RWPE1 (cell line): ENCODE data around the gene ZNF429.

ENCODE experiments used
- CTCF ChIA-PET: fragments of 350-600 bp; sonication (Branson Sonifier 250); formaldehyde crosslinking; extraction: SDS; loops from one replicate; lab custom pipeline; 2021; lab: Yijun Ruan, JAX
- POLR2A ChIA-PET: fragments of 400-600 bp; formaldehyde crosslinking; extraction: SDS; loops from one replicate; lab custom pipeline; 2020; ENCODE audit warnings: antibody characterized with exemption; ENCODE audit not compliant: low non-redundant PET; lab: Yijun Ruan, JAX
- DNase-seq: peaks from one replicate; pipeline ENCODE4 v3.0.0; 2012; ENCODE audit warnings: low spot score
- H3K27ac ChIP-seq: fragments of 450-650 bp; 2 replicates; pipeline ENCODE4 v1.5.1; 2017
- CTCF ChIP-seq: fragments of 450-650 bp; conservative IDR thresholded peaks from 2 replicates; pipeline ENCODE4 v1.5.1; 2017; ENCODE audit warnings: low read depth, mild to moderate bottlenecking

Gene ZNF429

GRCh38 chr19:21580818-21581217 lies 75.4 kb downstream of the ZNF429 start:
- POLR2A ChIA-PET, result no interaction called here
- no peak for TF ChIP-seq CTCF
- H3K27ac ChIP-seq, result no peak overlapping the region
- DNase-seq, result no peak
- CTCF ChIA-PET, result interaction anchor here (0.8 kb wide), 2 partner anchors 10 to 1326 kb away, joined by 3 to 4 read pairs; no protein-coding TSS in a partner anchor

- ChIA-PET CTCF (no interaction called here), POLR2A (no interaction called here)
- H3K27ac ChIP-seq, result no peak overlapping the region
- TF ChIP-seq CTCF, result no peak
- DNase-seq, result no peak
Measured at GRCh38 chr19:21581646-21582240, 76.3 kb downstream of the ZNF429 start.

GRCh38 chr19:21584537-21584936 lies 79.1 kb downstream of the ZNF429 start:
- DNase-seq, result no peak
- ChIA-PET CTCF (no interaction called here), POLR2A (no interaction called here)
- no peak for TF ChIP-seq CTCF
- no peak overlapping the region for H3K27ac ChIP-seq

GRCh38 chr19:21585281-21585890 lies 80.0 kb downstream of the ZNF429 start:
- TF ChIP-seq CTCF, result no peak
- ChIA-PET POLR2A (no interaction called here), CTCF (no interaction called here)
- no peak overlapping the region for H3K27ac ChIP-seq
- DNase-seq, result no peak

DNA sequence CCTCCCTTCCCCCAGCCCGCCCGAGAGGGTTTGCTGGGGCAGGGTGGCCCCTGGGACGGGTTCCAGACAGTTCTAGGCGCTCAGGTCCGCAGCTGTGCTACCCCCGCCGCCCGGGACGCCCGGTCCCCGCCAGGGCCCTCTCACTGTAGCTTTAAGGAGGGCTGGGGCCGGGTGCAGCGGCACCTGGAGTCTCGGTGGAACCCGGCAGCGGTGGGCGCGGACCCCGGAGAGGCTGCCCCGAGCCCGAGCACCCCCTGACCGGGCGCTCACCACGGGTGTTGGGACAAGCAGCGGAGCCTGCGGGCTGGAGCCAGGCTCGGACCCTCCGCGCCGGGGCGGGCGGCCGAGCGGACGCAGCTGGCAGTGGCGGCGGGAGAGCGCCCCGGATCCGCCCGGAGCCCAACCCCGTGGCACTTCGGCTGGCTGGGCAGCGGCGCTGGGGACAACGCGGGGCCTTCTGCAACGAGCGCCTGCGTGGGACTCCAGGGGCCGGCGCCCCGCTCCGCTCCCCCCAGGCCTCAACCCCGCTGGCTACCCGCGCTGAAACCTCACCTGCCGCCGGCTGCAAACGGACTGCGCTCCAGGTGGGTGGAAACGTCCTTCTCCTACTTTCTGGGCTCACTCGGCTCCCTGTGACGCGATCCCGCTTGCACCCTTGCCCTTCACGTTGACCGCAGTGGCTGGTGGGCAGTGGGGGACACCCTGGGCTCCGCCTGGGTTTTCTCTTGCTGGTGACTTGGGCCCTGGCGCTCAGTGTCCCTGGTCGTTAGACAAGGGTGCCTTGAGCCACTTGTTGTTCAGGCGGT lies 81.1 kb downstream of the ZNF429 start:
- TF ChIP-seq CTCF, result no peak
- no peak for DNase-seq
- no peak overlapping the region for H3K27ac ChIP-seq
- ChIA-PET POLR2A (no interaction called here), CTCF (no interaction called here)

GRCh38 chr19:21587117-21587461 lies 81.7 kb downstream of the ZNF429 start:
- CTCF ChIA-PET, result no interaction called here
- TF ChIP-seq CTCF, result no peak
- no peak for DNase-seq
- POLR2A ChIA-PET, result no interaction called here
- no peak overlapping the region for H3K27ac ChIP-seq
